ENCODE results near the gene TBC1D1.

DNA sequence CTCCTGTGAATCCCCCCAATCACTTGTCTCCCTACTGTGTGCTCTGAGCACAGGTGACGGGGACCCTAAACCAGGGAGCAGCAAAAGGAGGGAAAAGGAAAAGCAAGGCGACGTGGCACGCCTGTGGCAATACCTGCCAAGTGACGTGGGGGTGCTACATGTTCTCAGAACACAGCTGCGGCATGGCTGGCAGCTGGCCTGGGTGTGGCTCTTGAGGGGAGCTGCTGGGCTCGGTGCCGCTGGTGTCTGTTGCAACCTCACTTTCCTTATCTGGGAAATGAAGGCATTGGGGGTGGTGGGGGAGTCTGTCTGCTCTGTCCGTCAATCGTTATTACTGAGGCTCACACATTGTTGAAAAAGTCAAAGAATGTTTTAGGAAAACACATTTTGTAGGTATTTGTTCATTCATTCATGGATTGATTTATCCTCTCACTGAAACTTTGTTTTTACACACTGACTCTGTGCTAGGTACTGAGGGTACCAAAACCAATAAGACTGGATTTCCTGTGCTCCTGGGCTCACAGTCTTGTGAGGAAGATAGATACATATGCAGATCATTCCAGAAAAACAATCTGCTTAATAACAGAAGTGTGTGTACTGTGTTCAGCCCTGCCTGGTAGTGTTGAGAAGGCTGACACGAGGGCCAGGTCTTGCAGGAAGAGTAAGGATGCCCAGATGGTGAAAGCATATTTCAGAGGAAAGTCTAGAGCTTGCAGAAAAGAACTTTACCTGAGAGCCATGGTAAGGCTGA is 286.9 kb downstream of the TBC1D1 start:
- TF ChIP-seq, protein P1, sequence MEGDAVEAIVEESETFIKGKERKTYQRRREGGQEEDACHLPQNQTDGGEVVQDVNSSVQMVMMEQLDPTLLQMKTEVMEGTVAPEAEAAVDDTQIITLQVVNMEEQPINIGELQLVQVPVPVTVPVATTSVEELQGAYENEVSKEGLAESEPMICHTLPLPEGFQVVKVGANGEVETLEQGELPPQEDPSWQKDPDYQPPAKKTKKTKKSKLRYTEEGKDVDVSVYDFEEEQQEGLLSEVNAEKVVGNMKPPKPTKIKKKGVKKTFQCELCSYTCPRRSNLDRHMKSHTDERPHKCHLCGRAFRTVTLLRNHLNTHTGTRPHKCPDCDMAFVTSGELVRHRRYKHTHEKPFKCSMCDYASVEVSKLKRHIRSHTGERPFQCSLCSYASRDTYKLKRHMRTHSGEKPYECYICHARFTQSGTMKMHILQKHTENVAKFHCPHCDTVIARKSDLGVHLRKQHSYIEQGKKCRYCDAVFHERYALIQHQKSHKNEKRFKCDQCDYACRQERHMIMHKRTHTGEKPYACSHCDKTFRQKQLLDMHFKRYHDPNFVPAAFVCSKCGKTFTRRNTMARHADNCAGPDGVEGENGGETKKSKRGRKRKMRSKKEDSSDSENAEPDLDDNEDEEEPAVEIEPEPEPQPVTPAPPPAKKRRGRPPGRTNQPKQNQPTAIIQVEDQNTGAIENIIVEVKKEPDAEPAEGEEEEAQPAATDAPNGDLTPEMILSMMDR (conservative IDR thresholded peaks at IDR 0.05 in 1 of 2, IDR thresholded peaks at IDR 0.05 in 1 of 2; ENCODE audit: low read depth in 1 of 2, low read length in 2 of 2): no peak
- TF ChIP-seq EZH2 (IDR thresholded peaks at IDR 0.05; ENCODE audit: low read length, missing control alignments): no peak
